SU-DHL-6 (cell line): Measurements from ENCODE around the gene CMSS1.

Source experiments
- H2AFZ ChIP-seq: fragments of 200-600 bp; sonication (generic); 2 replicates; pipeline ENCODE4 v1.6.1; 2014; ENCODE audit warnings: low read depth, mild to moderate bottlenecking, moderate library complexity, mixed read lengths, antibody characterized with exemption, low read length; ENCODE audit not compliant: severe bottlenecking
- H3F3A ChIP-seq: fragments of 200-600 bp; shearing (Covaris generic); 2 replicates; pipeline ENCODE4 v1.6.0; 2016; ENCODE audit warnings: antibody characterized with exemption, mild to moderate bottlenecking; ENCODE audit not compliant: insufficient read depth
- H3K27ac ChIP-seq: fragments of 200-600 bp; sonication (generic); 2 replicates; pipeline ENCODE4 v1.5.1; 2016; ENCODE audit warnings: low read depth, mild to moderate bottlenecking, low read length, moderate library complexity, mixed read lengths
- H3K27me3 ChIP-seq: fragments of 200-600 bp; sonication (generic), shearing (Covaris generic); 2 replicates; pipeline ENCODE4 v1.6.0; 2014; ENCODE audit warnings: mild to moderate bottlenecking, low read length
- H3K36me3 ChIP-seq: fragments of 200-600 bp; sonication (generic); 2 replicates; pipeline ENCODE4 v1.6.1; 2014; ENCODE audit warnings: mild to moderate bottlenecking, low read length, mixed read lengths
- H3K4me2 ChIP-seq: fragments of 300-600, 200-600 bp; shearing (Covaris generic), sonication (generic); 2 replicates; pipeline ENCODE4 v1.6.0; 2014; ENCODE audit warnings: low read length, low read depth, mild to moderate bottlenecking; ENCODE audit not compliant: poor library complexity, severe bottlenecking
- H3K4me3 ChIP-seq: fragments of 200-600 bp; sonication (generic); 2 replicates; pipeline ENCODE4 v1.5.1; 2014; ENCODE audit warnings: antibody characterized with exemption, low read length, mild to moderate bottlenecking, mixed read lengths; ENCODE audit not compliant: insufficient read depth, poor library complexity, severe bottlenecking
- H3K79me2 ChIP-seq: fragments of 200-600 bp; sonication (generic); 2 replicates; pipeline ENCODE4 v1.6.1; 2014; ENCODE audit warnings: mild to moderate bottlenecking, low read length, moderate library complexity; ENCODE audit not compliant: insufficient read depth
- H3K9ac ChIP-seq: fragments of 200-600 bp; sonication (generic); 2 replicates; pipeline ENCODE4 v1.7.0; 2014; ENCODE audit warnings: mild to moderate bottlenecking, low read length
- H3K9me2 ChIP-seq: fragments of 200-600 bp; sonication (generic); replicated peaks from 2 replicates; pipeline ENCODE4 v1.6.1; 2014; ENCODE audit warnings: low read length; ENCODE audit not compliant: insufficient read depth
- H3K9me3 ChIP-seq: fragments of 200-600 bp; sonication (generic); 2 replicates; pipeline ENCODE4 v1.6.1; 2014; ENCODE audit warnings: low read length, mixed read lengths; ENCODE audit not compliant: insufficient read depth
- H4K20me1 ChIP-seq: fragments of 200-600 bp; sonication (generic); 2 replicates; pipeline ENCODE4 v1.6.1; 2014; ENCODE audit warnings: low read depth, mild to moderate bottlenecking, antibody characterized with exemption, low read length, moderate library complexity, mixed read lengths
- EZH2phosphoT487 ChIP-seq: fragments of 200-600 bp; sonication (generic), shearing (Covaris generic); conservative IDR thresholded peaks from 2 replicates; pipeline ENCODE4 v1.6.1; 2018; ENCODE audit warnings: mild to moderate bottlenecking, antibody characterized with exemption, low read length, moderate library complexity, mixed read lengths
- TF ChIP-seq, protein P1 (sequence below): fragments of 200-600 bp; sonication (generic); IDR thresholded peaks from one replicate; pipeline ENCODE4 v1.5.1; 2017; ENCODE audit warnings: antibody characterized with exemption, mild to moderate bottlenecking, low read length, moderate library complexity; ENCODE audit not compliant: insufficient read depth, poor library complexity, severe bottlenecking

Gene CMSS1

DNA sequence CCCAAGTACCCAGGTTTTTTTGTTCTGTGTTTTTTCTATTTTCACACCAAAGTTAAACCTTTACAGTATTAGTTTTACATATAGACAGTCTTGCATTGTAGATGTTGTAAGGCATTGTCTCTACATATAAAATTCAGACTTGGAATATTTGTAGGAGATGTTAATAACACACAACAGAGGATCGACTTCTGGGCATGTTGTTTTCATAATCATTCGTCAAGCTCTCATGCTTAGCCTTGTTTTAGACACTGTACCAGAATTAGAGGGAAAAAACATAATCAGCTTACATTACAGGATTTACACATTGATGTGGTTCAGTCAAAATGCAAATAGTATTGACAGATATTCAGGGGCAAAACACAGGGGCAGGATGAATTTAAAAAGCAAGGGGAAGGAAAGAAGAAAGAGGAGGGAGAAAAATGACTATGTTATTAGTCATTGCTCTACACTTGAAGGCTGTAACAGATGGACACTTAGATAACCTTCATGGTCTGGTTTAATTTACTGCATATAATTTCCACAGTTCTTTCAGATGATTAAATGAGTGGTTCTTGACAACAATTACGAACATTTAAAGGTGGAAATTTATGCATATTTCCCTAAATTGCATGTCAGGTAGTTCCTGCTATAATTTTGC lies 7.5 kb downstream of the CMSS1 start:
- no peaks in the 10 kb centered on the region for H3K36me3 ChIP-seq
- no peak overlapping the region for H2AFZ ChIP-seq
- no peaks in the 10 kb centered on the region for H3F3A ChIP-seq
- no peak overlapping the region for H3K9ac ChIP-seq
- TF ChIP-seq, protein P1, sequence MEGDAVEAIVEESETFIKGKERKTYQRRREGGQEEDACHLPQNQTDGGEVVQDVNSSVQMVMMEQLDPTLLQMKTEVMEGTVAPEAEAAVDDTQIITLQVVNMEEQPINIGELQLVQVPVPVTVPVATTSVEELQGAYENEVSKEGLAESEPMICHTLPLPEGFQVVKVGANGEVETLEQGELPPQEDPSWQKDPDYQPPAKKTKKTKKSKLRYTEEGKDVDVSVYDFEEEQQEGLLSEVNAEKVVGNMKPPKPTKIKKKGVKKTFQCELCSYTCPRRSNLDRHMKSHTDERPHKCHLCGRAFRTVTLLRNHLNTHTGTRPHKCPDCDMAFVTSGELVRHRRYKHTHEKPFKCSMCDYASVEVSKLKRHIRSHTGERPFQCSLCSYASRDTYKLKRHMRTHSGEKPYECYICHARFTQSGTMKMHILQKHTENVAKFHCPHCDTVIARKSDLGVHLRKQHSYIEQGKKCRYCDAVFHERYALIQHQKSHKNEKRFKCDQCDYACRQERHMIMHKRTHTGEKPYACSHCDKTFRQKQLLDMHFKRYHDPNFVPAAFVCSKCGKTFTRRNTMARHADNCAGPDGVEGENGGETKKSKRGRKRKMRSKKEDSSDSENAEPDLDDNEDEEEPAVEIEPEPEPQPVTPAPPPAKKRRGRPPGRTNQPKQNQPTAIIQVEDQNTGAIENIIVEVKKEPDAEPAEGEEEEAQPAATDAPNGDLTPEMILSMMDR = no peak
- TF ChIP-seq EZH2phosphoT487 = no peak
- no peaks in the 10 kb centered on the region for H3K27me3 ChIP-seq
- no peak overlapping the region for H3K4me2 ChIP-seq
- peaks cover 66% of the 10 kb centered on the region for H3K79me2 ChIP-seq
- H4K20me1 ChIP-seq = no peaks in the 10 kb centered on the region
- H3K4me3 ChIP-seq = no peak overlapping the region
- no peaks in the 10 kb centered on the region for H3K9me2 ChIP-seq
- H3K27ac ChIP-seq = no peak overlapping the region
- no peaks in the 10 kb centered on the region for H3K9me3 ChIP-seq

DNA sequence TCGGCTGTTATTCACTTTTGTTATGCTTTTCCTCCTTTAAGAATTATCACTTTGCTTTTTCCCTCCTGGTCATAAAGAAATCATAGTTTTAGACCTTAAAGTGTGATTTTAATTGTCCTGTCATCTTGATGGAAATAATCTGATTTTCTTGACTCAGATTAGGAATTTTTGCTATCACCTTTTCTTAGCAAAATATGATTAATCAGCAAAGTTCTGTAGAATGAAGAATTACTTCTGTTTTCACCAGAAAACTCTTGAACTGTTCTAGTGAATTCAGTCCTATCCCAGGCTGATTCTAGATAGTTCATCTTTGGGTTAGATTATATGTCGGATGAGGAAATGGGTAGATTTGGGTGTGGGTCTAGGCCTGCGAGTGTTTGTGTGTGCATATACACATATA lies 12.2 kb downstream of the CMSS1 start:
- no peaks in the 10 kb centered on the region for H3K9me3 ChIP-seq
- H3K27ac ChIP-seq = no peak overlapping the region
- H3K4me3 ChIP-seq = no peak overlapping the region
- TF ChIP-seq, protein P1 = no peak
- no peak for TF ChIP-seq EZH2phosphoT487
- peaks cover 62% of the 10 kb centered on the region for H3K79me2 ChIP-seq
- no peaks in the 10 kb centered on the region for H3F3A ChIP-seq
- no peaks in the 10 kb centered on the region for H3K9me2 ChIP-seq
- H3K36me3 ChIP-seq = no peaks in the 10 kb centered on the region
- H3K9ac ChIP-seq = no peak overlapping the region
- H2AFZ ChIP-seq = no peak overlapping the region
- 0 out of 2 replicates have a peak, but pooled peaks cover 12% of the 10 kb centered on the region for H4K20me1 ChIP-seq
- no peak overlapping the region for H3K4me2 ChIP-seq
- H3K27me3 ChIP-seq = no peaks in the 10 kb centered on the region

DNA sequence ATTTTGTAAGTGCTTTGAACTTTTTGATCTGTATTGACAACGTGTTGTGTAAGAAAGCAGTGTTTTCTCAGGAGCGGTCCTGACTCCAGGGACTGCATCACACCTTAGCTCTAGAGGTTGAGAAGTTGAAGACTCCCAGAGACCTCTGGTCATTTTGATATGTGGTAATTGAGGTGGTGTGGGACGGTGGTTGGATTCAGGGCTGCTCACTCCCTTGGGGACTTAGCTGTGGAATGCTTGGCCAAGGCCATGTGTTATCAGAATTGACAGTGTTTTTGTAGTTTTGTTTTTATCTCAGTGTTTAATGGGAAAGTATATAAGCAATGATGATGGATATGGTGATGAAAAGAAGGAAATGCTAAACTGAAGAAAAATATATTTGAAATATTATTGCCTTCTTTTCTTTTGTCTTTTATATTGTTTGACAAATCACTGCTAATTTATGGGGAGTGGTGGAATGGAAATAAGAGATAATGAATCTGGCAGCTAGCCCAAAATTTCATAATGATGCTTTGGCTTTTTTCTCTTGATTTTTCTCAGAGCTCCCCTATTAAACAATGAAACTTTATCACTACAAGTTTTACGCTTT lies 16.0 kb downstream of the CMSS1 start:
- Histone ChIP-seq H3K36me3 (no peaks in the 10 kb centered on the region), H2AFZ (no peak overlapping the region), H3K27ac (no peak overlapping the region), H3F3A (no peaks in the 10 kb centered on the region), H4K20me1 (peaks cover 12% of the 10 kb centered on the region; the same call in 1 of the 2 replicates), H3K4me2 (no peak overlapping the region), H3K4me3 (no peak overlapping the region), H3K27me3 (no peaks in the 10 kb centered on the region), H3K9me2 (no peaks in the 10 kb centered on the region), H3K79me2 (peaks cover 68% of the 10 kb centered on the region), H3K9me3 (no peaks in the 10 kb centered on the region), H3K9ac (no peak overlapping the region)
- TF ChIP-seq, protein P1 = no peak
- TF ChIP-seq EZH2phosphoT487 = no peak
